WTC11 (cell line): ENCODE measurements around the gene SSTR5. TPM values are rescaled to one million over a fixed set of nuclear protein-coding genes. Genes with fewer than 3 reads are reported as not detected.

Experiments used
- ATAC-seq: fragments of 200-7000 bp; cut with Tn5 transposase; 2 replicates; pipeline ENCODE4 v1.10.0; 2021; ENCODE audit warnings: mild to moderate bottlenecking, moderate library complexity
- CTCF ChIA-PET: fragments of 300-600 bp; sonication (Branson Sonifier 250); formaldehyde crosslinking; loops from one replicate; lab custom pipeline; 2021; ENCODE audit warnings: antibody characterized with exemption; lab: Charles Lee
- POLR2A ChIA-PET: fragments of 350-600 bp; sonication (Branson Sonifier 250); formaldehyde crosslinking; loops from one replicate; lab custom pipeline; 2021; ENCODE audit warnings: antibody characterized with exemption; lab: Charles Lee
- DNase-seq: peaks from one replicate; pipeline ENCODE4 v3.0.0; 2021; ENCODE audit warnings: low spot score
- H3K27ac Mint-ChIP-seq: 2 replicates; pipeline ENCODE4 v1.8.0; 2021; ENCODE audit warnings: mixed read lengths
- H3K27me3 Mint-ChIP-seq: 2 replicates; pipeline ENCODE4 v1.8.0; 2021; ENCODE audit warnings: low read depth, mild to moderate bottlenecking, moderate library complexity, mixed read lengths
- H3K36me3 Mint-ChIP-seq: 2 replicates; pipeline ENCODE4 v1.8.0; 2021; ENCODE audit warnings: mixed read lengths
- H3K4me1 Mint-ChIP-seq: 2 replicates; pipeline ENCODE4 v1.8.0; 2022; ENCODE audit warnings: mixed read lengths
- H3K4me3 Mint-ChIP-seq: 2 replicates; pipeline ENCODE4 v1.8.0; 2021; ENCODE audit warnings: mild to moderate bottlenecking, moderate library complexity, mixed read lengths
- H3K9me3 Mint-ChIP-seq: 2 replicates; pipeline ENCODE4 v1.8.0; 2021; ENCODE audit warnings: mixed read lengths
- ATF2 ChIP-seq: sonication (generic); formaldehyde crosslinking; IDR thresholded peaks from 2 replicates; pipeline ENCODE4 v1.8.1; 2022; ENCODE audit warnings: low read depth, missing genetic modification reagents, borderline replicate concordance
- CREB1 ChIP-seq: sonication (generic); formaldehyde crosslinking; IDR thresholded peaks from 2 replicates; pipeline ENCODE4 v1.8.0; 2023; ENCODE audit warnings: mild to moderate bottlenecking, missing genetic modification reagents
- ELF4 ChIP-seq: sonication (generic); formaldehyde crosslinking; IDR thresholded peaks from 2 replicates; pipeline ENCODE4 v1.8.1; 2022; ENCODE audit warnings: low read depth, mild to moderate bottlenecking, moderate library complexity, missing genetic modification reagents
- GABPB1 ChIP-seq: sonication (generic); formaldehyde crosslinking; IDR thresholded peaks from 2 replicates; pipeline ENCODE4 v1.8.1; 2023; ENCODE audit warnings: mild to moderate bottlenecking, missing genetic modification reagents
- GRHL2 ChIP-seq: fragments of 250-450 bp; sonication (Bioruptor Pico); IDR thresholded peaks from 2 replicates; pipeline ENCODE4 v1.8.0; 2022; ENCODE audit warnings: mild to moderate bottlenecking, moderate library complexity; ENCODE audit not compliant: insufficient replicate concordance, severe bottlenecking
- JUN ChIP-seq: sonication (generic); formaldehyde crosslinking; IDR thresholded peaks from 2 replicates; pipeline ENCODE4 v1.8.0; 2023; ENCODE audit warnings: mild to moderate bottlenecking, missing genetic modification reagents
- KAT7 ChIP-seq: sonication (generic); formaldehyde crosslinking; IDR thresholded peaks from 2 replicates; pipeline ENCODE4 v1.8.1; 2023; ENCODE audit warnings: missing genetic modification reagents, mild to moderate bottlenecking, borderline replicate concordance
- NFATC4 ChIP-seq: fragments of 250-450 bp; sonication (Bioruptor Pico); IDR thresholded peaks from 2 replicates; pipeline ENCODE4 v1.9.0; 2021; ENCODE audit warnings: mild to moderate bottlenecking
- NFE2L1 ChIP-seq: sonication (generic); formaldehyde crosslinking; IDR thresholded peaks from 2 replicates; pipeline ENCODE4 v1.8.1; 2023; ENCODE audit warnings: missing genetic modification reagents
- PRDM15 ChIP-seq: sonication (generic); formaldehyde crosslinking; IDR thresholded peaks from 2 replicates; pipeline ENCODE4 v1.8.0; 2022; ENCODE audit warnings: missing genetic modification reagents
- PRRX2 ChIP-seq: fragments of 250-450 bp; sonication (Bioruptor Pico); IDR thresholded peaks from 2 replicates; pipeline ENCODE4 v1.8.0; 2021; ENCODE audit warnings: mild to moderate bottlenecking
- SOX15 ChIP-seq: fragments of 250-450 bp; sonication (Bioruptor Pico); IDR thresholded peaks from 2 replicates; pipeline ENCODE4 v1.9.0; 2021; ENCODE audit warnings: mild to moderate bottlenecking
- SP1 ChIP-seq: sonication (generic); formaldehyde crosslinking; conservative IDR thresholded peaks from 2 replicates; pipeline ENCODE4 v1.8.1; 2022; ENCODE audit warnings: missing genetic modification reagents
- STAT6 ChIP-seq: sonication (generic); formaldehyde crosslinking; conservative IDR thresholded peaks from 2 replicates; pipeline ENCODE4 v1.8.1; 2023; ENCODE audit warnings: mild to moderate bottlenecking, low read depth, missing genetic modification reagents, moderate library complexity
- ZNF232 ChIP-seq: sonication (generic); formaldehyde crosslinking; IDR thresholded peaks from 2 replicates; pipeline ENCODE4 v1.8.0; 2022; ENCODE audit warnings: mild to moderate bottlenecking, missing genetic modification reagents
- ZNF263 ChIP-seq: sonication (generic); formaldehyde crosslinking; IDR thresholded peaks from 2 replicates; pipeline ENCODE4 v1.8.1; 2022; ENCODE audit warnings: low read depth, mild to moderate bottlenecking, moderate library complexity, missing genetic modification reagents
- total RNA-seq: library from RNA; stranded (reverse); gene quantifications from 3 replicates; pipeline ENCODE4 v1.2.3, GENCODE V29; 2021
- TF ChIP-seq, protein P1 (sequence below): fragments of 250-450 bp; sonication (Bioruptor Pico); IDR thresholded peaks from 2 replicates; pipeline ENCODE4 v1.9.0; 2021; ENCODE audit warnings: moderate library complexity, mild to moderate bottlenecking, inconsistent platforms, borderline replicate concordance
- TF ChIP-seq, protein P2 (sequence below): sonication (generic); formaldehyde crosslinking; IDR thresholded peaks from 2 replicates; pipeline ENCODE4 v1.8.0; 2023; ENCODE audit warnings: missing genetic modification reagents, mild to moderate bottlenecking, borderline replicate concordance

SSTR5 gene
- total RNA-seq, 1 experiment from 2014 or later: 0.61 TPM

DNA sequence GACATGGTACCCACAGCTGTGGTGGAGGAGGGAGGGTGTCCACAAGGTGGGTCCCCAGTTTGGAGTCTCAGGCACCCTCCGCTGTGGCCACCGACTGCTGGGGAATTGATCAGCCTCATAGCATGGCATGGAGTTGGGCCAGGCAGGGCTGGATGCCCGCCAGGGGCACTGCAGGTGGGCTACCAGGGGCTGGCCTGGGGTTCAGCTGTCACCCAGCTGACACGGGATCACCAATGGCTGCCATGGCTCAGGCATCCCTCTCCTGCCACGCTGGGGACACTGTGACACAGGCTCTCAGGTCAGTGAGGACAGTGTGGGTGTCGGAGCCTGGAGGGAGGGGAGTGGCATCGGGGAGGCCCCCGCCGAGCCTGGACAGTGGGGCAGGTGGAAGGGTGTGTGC, 19.8 kb upstream of the SSTR5 start:
- Mint-ChIP-seq H3K36me3 (no peaks in the 10 kb centered on the region), H3K4me3 (no peak overlapping the region), H3K4me1 (no peaks in the 10 kb centered on the region), H3K9me3 (no peaks in the 10 kb centered on the region), H3K27me3 (no peaks in the 10 kb centered on the region), H3K27ac (no peak overlapping the region)
- POLR2A ChIA-PET: no interaction called here
- no peak for ATAC-seq
- DNase-seq: no peak
- CTCF ChIA-PET: no interaction called here
- TF ChIP-seq SOX15 (CRISPR knock-in tag) (no peak), NFATC4 (CRISPR knock-in tag) (no peak), CREB1 (no peak), JUN (CRISPR knock-in tag) (no peak), GRHL2 (CRISPR knock-in tag) (no peak), PRDM15 (no peak), ZNF263 (CRISPR knock-in tag) (no peak), ZNF232 (CRISPR knock-in tag) (no peak), KAT7 (CRISPR knock-in tag) (no peak)

DNA sequence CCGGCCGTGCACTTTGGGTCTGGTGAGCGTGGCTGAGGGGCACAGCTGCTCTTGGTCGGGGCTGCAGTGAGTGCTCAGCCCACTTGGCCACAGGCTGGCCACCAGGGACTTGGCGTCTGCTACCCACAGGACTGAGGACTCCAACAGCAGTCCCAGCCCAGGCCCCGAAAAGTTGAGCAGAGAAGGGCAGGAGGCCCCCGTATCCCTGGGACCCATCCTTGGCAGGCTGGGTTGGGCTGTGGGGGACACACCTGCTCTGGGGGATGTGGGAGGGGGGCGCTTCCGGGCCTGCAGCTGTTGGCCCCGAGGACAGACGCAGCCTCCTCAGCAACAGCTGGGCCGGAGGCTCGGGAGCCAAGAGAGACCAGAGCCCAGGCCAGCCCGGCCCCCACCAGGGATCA, 19.4 kb upstream of the SSTR5 start:
- H3K4me3 Mint-ChIP-seq: no peak overlapping the region
- H3K36me3 Mint-ChIP-seq: no peaks in the 10 kb centered on the region
- ATAC-seq: no peak
- ChIA-PET CTCF (no interaction called here), POLR2A (no interaction called here)
- TF ChIP-seq SP1 (CRISPR knock-in tag) (no peak), ATF2 (CRISPR knock-in tag) (no peak), ELF4 (CRISPR knock-in tag) (no peak), KAT7 (CRISPR knock-in tag) (no peak), NFE2L1 (no peak), PRRX2 (no peak), GRHL2 (CRISPR knock-in tag) (no peak)
- TF ChIP-seq, protein P1, sequence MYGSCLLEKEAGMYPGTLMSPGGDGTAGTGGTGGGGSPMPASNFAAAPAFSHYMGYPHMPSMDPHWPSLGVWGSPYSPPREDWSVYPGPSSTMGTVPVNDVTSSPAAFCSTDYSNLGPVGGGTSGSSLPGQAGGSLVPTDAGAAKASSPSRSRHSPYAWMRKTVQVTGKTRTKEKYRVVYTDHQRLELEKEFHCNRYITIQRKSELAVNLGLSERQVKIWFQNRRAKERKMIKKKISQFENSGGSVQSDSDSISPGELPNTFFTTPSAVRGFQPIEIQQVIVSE (CRISPR knock-in tag): no peak
- DNase-seq: no peak
- no peak overlapping the region for H3K27ac Mint-ChIP-seq
- H3K27me3 Mint-ChIP-seq: no peaks in the 10 kb centered on the region
- no peaks in the 10 kb centered on the region for H3K9me3 Mint-ChIP-seq
- H3K4me1 Mint-ChIP-seq: no peaks in the 10 kb centered on the region

- Mint-ChIP-seq H3K4me1 (no peaks in the 10 kb centered on the region), H3K9me3 (no peaks in the 10 kb centered on the region), H3K27ac (no peak overlapping the region), H3K4me3 (no peak overlapping the region), H3K27me3 (no peaks in the 10 kb centered on the region), H3K36me3 (no peaks in the 10 kb centered on the region)
- ChIA-PET POLR2A (no interaction called here), CTCF (no interaction called here)
- ATAC-seq (no peak), DNase-seq (no peak)
- TF ChIP-seq, protein P2, sequence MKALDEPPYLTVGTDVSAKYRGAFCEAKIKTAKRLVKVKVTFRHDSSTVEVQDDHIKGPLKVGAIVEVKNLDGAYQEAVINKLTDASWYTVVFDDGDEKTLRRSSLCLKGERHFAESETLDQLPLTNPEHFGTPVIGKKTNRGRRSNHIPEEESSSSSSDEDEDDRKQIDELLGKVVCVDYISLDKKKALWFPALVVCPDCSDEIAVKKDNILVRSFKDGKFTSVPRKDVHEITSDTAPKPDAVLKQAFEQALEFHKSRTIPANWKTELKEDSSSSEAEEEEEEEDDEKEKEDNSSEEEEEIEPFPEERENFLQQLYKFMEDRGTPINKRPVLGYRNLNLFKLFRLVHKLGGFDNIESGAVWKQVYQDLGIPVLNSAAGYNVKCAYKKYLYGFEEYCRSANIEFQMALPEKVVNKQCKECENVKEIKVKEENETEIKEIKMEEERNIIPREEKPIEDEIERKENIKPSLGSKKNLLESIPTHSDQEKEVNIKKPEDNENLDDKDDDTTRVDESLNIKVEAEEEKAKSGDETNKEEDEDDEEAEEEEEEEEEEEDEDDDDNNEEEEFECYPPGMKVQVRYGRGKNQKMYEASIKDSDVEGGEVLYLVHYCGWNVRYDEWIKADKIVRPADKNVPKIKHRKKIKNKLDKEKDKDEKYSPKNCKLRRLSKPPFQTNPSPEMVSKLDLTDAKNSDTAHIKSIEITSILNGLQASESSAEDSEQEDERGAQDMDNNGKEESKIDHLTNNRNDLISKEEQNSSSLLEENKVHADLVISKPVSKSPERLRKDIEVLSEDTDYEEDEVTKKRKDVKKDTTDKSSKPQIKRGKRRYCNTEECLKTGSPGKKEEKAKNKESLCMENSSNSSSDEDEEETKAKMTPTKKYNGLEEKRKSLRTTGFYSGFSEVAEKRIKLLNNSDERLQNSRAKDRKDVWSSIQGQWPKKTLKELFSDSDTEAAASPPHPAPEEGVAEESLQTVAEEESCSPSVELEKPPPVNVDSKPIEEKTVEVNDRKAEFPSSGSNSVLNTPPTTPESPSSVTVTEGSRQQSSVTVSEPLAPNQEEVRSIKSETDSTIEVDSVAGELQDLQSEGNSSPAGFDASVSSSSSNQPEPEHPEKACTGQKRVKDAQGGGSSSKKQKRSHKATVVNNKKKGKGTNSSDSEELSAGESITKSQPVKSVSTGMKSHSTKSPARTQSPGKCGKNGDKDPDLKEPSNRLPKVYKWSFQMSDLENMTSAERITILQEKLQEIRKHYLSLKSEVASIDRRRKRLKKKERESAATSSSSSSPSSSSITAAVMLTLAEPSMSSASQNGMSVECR (CRISPR knock-in tag): no peak
- TF ChIP-seq PRRX2 (no peak), GABPB1 (CRISPR knock-in tag) (no peak), STAT6 (CRISPR knock-in tag) (no peak)
These were observed 18.7 kb upstream of the SSTR5 start for GRCh38 chr16:1053700-1054368.
